H54 (cell line): ENCODE results near the gene LRRC19.

Source experiments
- DNase-seq: peaks from one replicate; pipeline ENCODE4 v3.0.0; 2011; ENCODE audit warnings: low spot score, mixed read lengths; ENCODE audit not compliant: insufficient read length
- FAIRE-seq: peaks from 3 replicates; lab custom pipeline; 2011; peaks lifted over from hg19 to GRCh38; lab: Jason Lieb, UNC
- POLR2A ChIP-seq: IDR thresholded peaks from 2 replicates; pipeline ENCODE4 v1.6.1; 2011; ENCODE audit warnings: low read depth, mild to moderate bottlenecking, low read length

The LRRC19 gene, protein sequence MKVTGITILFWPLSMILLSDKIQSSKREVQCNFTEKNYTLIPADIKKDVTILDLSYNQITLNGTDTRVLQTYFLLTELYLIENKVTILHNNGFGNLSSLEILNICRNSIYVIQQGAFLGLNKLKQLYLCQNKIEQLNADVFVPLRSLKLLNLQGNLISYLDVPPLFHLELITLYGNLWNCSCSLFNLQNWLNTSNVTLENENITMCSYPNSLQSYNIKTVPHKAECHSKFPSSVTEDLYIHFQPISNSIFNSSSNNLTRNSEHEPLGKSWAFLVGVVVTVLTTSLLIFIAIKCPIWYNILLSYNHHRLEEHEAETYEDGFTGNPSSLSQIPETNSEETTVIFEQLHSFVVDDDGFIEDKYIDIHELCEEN

DNA sequence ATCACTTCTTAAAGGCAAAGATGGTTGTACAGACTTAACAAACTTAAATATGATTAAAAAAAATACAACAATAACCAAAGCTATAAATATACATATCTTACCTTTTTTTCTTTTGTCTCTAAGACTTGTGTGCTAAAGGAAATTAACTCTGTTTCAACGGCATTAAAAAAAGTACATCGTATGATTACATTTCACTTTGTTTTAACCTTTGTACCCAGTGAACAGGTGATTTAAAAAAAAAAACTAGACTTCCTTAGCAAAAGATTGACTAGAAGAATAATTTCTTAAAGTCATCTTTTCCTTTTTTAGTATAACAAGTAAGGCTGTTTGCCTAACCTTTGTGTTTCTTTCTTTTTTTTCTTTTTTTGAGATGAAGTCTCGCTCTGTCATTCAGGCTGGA is at the start of gene LRRC19:
TSS of gene LRRC19 (minus strand) at position 182 of the 400 bp plus-strand sequence. CDS start 5,978 bp downstream, outside the sequence.
- no peak for FAIRE-seq
- no peak for TF ChIP-seq POLR2A

DNA sequence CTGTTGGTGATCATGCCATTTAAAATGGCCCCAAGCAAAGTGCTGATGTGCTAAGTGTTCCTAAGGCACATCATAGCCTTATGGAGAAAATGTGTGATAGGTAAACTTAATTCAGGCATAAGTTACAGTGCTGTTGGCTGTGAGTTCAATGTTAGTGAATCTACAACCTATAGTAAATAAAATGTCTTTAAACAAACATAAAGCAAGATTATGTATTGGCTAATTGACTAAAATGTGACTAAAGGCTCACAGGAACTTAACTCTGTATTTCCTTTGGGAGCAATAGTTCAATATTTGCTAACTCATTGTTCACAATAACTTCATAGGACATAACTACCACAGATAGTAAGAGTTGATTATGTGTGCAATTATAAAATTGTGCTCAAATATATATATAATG is 49.4 kb upstream of the LRRC19 start:
- DNase-seq (no peak), FAIRE-seq (peak; percentile 6)
- TF ChIP-seq POLR2A = no peak

More for the DNA sequence above, at the start of gene LRRC19:
- DNase-seq = no peak

DNA sequence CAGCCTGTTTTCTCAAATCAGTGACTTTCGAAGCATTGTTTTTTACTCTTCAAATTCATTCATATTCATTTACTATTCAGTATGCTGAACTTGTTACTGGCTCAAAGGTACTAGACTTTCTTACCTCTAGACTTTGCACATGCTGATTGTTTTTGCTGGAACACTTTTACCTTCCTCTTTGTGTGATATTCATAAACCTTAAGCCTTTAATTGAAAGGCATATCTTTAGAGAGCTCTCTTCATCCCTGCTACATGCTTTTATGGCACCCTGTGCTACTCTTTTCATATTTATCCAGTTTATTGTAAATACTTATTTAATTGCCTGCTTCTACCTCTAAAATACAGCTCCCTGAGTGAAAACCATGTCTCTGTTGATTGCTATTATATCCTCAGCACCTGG is 48.7 kb upstream of the LRRC19 start:
- FAIRE-seq (no peak), DNase-seq (no peak)
- no peak for TF ChIP-seq POLR2A

DNA sequence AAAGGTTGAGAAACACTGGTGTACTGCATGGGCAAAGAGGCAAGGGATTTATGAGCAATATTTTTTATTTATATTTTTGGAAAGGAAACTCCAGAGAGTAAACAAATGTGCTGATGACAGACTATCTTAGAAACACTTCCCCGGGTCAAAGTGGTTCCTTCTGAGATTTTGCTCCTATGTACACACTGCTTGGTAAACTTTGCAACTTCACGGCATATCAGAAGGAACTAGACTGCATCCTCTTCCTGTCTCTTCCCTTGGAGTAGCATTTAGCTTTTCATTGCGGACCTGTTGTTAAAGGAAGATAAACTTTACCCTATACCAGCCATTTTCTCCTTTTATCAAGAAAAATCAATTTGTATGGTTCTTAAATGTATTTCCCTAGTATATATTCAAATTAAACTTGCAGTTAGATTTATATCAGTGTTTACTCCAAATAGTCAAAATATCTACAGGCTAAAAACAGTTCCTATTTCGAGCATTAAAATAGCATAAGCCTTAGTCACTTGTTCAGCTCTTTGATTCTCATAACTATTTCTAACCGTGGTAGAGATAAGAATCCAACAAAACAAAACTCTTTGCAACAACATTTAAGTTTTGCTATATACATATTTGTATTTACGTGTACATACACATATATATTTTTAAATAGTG is 48.0 kb upstream of the LRRC19 start:
- DNase-seq = no peak
- no peak for FAIRE-seq
- TF ChIP-seq POLR2A = no peak

DNA sequence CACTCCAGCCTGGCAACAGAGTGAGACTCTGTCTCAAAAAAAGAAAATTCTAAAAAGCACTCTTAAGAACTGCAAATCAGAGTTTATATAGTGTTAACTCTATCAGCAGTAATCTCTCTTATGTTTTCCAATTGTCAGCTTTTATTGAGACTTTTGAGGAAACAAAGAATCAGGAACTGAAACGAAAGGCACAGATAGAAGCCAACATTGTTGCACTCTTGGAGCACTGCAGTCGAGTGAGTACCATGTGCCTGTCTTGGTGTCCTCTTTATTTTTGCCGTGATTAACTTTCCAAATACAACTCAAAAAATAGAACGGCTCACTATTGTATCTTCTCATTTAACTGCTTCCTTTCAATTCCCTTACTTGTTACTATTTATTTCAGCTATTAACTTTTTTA is 41.7 kb upstream of the LRRC19 start:
- DNase-seq = no peak
- FAIRE-seq = no peak
- TF ChIP-seq POLR2A = no peak

DNA sequence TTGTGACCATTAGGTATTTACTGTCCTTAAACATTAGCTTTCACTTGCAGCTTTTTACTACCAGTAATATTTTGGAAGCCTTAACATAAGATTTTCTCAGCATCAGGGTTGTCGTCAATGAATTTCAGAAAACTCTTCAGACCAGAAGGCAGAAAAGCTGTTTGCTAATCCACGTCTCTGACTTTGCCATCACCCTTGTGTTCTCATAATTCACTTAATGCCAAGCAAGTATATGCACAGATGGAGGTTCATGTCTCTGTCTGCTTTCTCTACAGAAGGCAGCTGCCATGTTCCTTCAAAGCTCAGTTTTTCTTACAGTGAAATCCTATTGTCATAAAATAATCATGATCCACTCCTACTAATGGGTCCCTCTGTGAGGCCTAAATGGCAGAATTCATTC is 37.7 kb upstream of the LRRC19 start:
- FAIRE-seq (no peak), DNase-seq (no peak)
- TF ChIP-seq POLR2A = no peak

DNA sequence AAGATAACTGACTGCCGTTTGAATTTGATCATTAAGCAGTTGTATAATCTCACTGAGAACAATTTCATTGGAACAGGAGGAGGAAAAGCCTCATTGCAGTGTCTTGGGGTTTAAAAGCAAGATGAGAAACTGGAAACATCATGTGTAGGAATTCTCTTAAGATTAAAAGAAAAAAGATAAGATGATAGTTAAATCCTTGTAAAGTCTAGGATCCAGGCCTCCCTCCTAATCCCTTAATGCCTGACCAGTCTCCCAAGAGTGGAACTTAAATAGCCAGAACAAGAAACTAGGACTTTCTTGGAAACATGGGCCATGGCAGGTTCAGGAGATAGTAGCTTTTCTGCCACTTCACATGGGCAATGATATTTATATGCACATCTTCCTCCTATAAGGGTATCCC is 37.0 kb upstream of the LRRC19 start:
- no peak for DNase-seq
- no peak for FAIRE-seq
- TF ChIP-seq POLR2A = no peak

DNA sequence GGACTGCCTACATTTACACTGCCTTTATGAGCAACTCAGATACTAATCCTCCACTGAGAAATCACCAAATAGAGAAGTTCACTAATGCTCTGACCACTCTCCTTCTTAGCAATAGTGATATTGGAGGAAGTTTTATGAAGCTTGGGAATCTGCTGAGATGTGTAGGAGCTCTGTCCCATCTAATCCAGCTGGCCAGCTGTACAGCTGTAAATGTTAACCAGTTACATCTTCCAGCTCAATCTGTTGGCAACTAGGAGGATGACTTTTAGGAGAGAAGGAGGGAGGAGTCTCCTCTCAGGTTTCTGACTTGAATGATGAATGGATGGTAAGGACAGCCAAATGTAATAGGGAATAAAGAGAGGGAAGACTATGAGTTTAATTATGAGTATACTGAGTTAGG is 36.3 kb upstream of the LRRC19 start:
- DNase-seq (no peak), FAIRE-seq (no peak)
- no peak for TF ChIP-seq POLR2A

DNA sequence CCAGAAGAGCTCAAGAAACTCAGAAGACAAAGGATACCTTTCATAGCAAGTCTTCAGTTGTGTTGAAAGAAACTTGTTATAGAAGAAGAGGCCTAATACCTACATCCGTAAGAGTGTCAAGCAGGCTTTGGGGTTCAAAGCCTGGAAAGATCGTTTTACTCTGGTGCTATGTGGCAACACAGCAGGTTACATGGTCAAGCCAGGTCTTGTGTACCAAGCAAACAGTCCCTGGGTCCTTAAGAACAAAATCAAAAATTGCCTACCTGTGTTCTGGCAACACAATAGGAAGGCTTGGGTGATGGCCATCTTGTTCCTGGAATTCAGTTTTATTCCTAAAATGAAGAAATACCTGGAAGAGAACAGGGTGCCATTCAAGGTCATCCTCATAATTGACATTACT is 32.0 kb upstream of the LRRC19 start:
- FAIRE-seq (no peak), DNase-seq (no peak)
- TF ChIP-seq POLR2A = no peak

DNA sequence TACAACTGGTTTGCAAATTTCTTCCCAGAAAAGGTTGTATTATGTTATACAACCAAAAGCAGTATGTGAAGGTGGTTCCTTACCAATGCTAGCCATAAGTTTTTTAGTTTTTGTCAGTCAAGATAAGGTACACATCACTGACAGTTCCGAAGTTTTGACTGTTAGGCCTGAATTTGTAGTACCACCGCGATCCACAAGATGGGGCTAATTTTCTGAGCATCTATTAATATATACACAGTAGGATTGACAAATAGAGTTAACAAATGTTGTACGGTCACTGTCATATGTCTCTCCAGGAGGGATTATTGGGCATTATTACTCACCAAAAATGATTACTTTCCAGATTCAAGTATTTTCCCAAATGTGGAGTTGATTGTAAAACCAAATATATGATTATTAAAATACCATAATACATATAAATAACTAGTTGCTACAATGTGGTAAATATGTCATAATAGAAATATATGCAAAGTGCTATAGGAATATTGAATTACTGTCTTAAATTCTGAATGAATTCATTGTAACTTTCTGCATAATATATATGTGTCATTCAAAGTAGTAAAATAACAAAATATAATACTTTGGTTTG is 28.4 kb upstream of the LRRC19 start:
- no peak for TF ChIP-seq POLR2A
- FAIRE-seq (peak; percentile 85), DNase-seq (peak; percentile 7)

DNA sequence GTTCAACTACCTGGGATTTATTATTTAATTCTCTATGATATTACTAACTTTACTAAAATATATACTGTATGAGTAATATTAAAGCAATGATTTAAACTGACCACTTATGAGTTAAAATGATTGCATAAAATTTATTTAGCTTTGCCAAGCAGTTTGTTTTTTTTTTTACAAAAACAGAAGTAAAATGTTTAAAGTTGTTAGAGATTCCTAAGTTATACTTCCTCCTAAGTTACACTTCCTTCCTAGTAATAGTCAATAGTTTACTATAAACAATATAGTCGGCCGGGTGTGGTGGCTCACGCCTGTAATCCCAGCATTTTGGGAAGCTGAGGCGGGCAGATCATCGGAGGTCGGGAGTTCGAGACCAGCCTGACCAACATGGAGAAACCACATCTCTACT is 23.7 kb upstream of the LRRC19 start:
- DNase-seq = no peak
- no peak for TF ChIP-seq POLR2A
- FAIRE-seq = no peak

DNA sequence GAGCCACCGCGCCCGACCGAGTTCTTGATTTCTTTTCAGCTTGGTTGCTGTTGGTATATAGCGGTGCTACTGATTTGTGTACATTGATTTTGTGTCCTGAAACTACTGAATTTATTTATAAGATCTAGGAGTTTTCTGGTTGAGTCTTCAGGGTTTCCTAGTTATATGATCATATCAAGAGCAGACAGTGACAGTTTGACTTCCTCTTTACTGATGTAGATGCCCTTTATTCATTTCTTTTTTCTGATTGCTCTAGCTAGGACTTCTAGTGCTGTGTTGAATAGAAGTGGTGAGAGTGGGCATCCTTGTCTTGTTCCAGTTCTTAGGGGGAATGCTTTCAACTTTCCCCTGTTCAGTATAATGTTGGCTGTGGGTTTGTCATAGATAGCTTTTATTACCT is 17.4 kb upstream of the LRRC19 start:
- no peak for TF ChIP-seq POLR2A
- DNase-seq = no peak
- FAIRE-seq = no peak

DNA sequence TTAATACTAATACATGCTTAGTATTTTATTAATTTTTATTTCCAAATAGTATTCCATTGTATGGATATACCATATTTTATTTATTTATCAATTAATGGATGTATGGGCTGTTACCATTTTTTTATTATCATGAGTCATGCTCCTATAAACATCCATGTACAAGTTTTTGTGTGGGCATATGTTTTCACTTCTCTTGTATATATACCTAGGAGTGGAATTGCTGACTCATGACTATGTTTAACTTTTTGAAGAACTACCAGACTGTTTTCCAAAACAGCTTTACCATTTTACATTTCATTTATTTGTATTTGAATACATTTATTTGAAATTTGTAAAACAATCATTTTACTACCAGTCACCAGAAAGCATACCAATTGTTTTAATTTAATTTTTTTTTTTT is 14.1 kb upstream of the LRRC19 start:
- DNase-seq (no peak), FAIRE-seq (no peak)
- no peak for TF ChIP-seq POLR2A

DNA sequence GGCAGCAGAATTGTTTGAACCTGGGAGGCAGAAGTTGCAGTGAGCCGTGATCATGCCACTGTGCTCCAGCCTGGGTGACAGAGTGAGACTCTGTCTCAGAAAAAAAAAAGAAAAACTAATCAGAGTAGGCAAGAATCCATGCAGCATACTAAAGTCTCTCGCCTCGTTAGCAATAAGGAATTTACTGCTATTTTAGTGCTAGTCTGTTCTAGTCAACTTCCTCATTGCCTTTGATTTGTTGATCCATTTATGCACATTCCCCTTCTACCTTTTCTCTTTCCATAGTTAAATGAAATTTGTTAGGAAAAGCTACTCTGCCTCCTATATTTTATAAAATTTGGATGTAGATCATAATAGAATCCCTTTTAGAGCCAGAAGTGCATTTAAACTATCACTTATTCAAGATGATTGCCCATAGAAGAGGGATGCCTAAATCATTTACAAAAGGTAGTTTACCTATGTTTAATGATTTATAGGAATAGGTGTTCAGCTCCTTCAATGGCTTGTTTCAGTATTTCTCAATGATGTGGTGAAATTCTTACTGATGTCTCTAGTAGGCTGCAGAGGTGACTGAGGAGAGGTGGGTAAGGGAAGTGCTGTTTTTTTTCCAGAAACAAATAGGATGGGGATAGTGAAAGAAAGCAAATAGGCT is 1.9 kb downstream of the LRRC19 start:
- no peak for FAIRE-seq
- DNase-seq = no peak
- no peak for TF ChIP-seq POLR2A
